ENCODE results near the gene DDAH1.

GRCh38 chr1:85280636-85281035, 184.3 kb downstream of the DDAH1 start:
- TF ChIP-seq CTCF (IDR thresholded peaks at IDR 0.05) (no peak), EP300 (IDR thresholded peaks at IDR 0.05) (no peak), POLR2A (IDR thresholded peaks at IDR 0.05) (no peak)

Measured in sigmoid colon (tissue), 4 donors.